Kidney tubule cell (primary cell): Measurements from ENCODE around the gene PTPN2.

ENCODE experiments used
- DNase-seq: peaks from one replicate; pipeline ENCODE4 v3.0.0-alpha.2; 2018; ENCODE audit warnings: low spot score

PTPN2 gene

DNA sequence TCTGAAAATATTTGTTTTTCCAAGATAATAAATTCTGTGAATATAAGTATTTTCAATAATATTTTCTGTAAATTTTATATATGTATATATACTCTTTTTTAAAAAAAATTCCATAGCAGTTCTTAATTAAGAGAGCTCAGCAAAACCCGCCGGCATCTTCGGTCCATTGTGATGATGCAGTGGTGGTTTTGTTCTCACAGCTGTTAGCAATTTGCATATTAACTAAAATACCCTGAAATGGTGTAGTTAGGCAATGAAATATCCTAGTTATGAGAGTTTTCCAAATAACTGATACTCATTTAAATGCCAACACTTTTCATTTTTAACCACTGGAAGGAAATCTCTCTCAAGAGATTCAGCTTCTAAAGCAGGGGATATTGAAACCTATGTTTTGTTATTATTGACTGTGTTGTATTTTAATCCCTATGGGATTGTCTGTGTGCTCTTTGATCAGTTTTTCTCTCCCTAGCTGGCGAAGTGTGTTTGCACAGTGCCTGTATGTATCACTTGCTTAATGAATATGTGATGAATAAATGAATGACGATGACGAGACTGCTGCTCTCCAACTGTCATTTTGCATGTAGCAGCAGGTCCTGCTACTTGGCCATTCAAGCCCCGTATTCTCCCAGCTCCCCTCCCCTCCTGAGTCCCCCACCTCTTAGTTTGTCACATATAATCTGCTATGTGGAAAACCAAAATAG lies 138.8 kb downstream of the PTPN2 start:
- no peak for DNase-seq

DNA sequence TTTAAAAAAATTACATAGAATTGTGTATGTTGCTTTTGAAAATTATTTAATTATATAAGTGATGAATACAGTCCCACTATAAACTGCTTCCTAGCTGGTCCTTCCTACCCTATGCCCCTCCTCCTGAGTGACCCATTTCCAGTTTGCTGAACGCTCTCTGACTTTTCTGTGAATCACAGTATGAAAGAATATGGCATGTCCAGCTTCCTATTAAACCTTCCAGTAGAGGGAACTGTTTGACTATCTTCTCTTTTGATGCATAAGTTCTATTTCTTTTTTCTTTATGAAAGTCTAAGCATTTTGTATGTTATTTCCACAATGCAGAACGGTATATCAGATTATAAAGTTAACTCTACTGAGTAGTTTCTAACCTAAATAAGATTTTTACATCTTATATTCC lies 139.9 kb downstream of the PTPN2 start:
- peak; percentile 71 for DNase-seq

DNA sequence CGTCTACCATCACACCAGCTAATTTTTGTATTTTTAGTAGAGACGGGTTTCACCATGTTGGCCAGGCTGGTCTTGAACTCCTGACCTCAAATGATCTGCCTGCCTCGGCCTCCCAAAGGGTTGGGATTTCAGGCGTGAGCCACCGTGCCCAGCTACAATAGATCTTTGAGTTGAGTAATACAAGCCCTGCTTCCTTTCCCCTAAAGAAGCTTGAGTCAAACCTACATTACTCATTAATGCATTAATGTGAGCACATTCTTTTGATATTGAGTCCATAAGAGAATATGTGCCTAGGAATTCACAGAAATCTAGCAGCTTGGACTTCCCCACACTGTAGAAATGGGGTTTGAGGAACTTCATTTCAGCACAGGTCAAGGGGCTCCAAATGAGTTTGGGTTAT lies 141.6 kb downstream of the PTPN2 start:
- peak; percentile 73 for DNase-seq
